DOHH2 (cell line): ENCODE results near the gene YWHAH.

ENCODE experiments used
- H3F3A ChIP-seq: fragments of 200-600 bp; sonication (generic), shearing (Covaris generic); 2 replicates; pipeline ENCODE4 v1.6.0; 2016; ENCODE audit warnings: antibody characterized with exemption, mild to moderate bottlenecking; ENCODE audit not compliant: control insufficient read depth, insufficient read depth
- H3K27ac ChIP-seq: fragments of 200-600 bp; sonication (generic); 2 replicates; pipeline ENCODE4 v1.5.1; 2014; ENCODE audit warnings: low read depth, mild to moderate bottlenecking, low read length, moderate library complexity
- H3K27me3 ChIP-seq: fragments of 200-600 bp; sonication (generic); 2 replicates; pipeline ENCODE4 v1.6.1; 2014; ENCODE audit warnings: mild to moderate bottlenecking, low read length, mixed read lengths; ENCODE audit not compliant: control insufficient read depth
- H3K36me3 ChIP-seq: fragments of 200-600 bp; sonication (generic); 2 replicates; pipeline ENCODE4 v1.6.1; 2014; ENCODE audit warnings: mild to moderate bottlenecking, low read length, moderate library complexity, mixed read lengths; ENCODE audit not compliant: control insufficient read depth
- H3K4me1 ChIP-seq: fragments of 200-600 bp; sonication (generic); 2 replicates; pipeline ENCODE4 v1.6.1; 2014; ENCODE audit warnings: mild to moderate bottlenecking, low read length, mixed read lengths; ENCODE audit not compliant: control insufficient read depth
- H3K4me2 ChIP-seq: fragments of 200-600 bp; sonication (generic); 2 replicates; pipeline ENCODE4 v1.6.0; 2014; ENCODE audit warnings: mild to moderate bottlenecking, low read length, moderate library complexity
- H3K4me3 ChIP-seq: fragments of 200-600 bp; sonication (generic); 2 replicates; pipeline ENCODE4 v1.5.1; 2014; ENCODE audit warnings: mild to moderate bottlenecking, low read length, mixed read lengths
- H3K79me2 ChIP-seq: fragments of 200-600 bp; sonication (generic); 2 replicates; pipeline ENCODE4 v1.6.1; 2014; ENCODE audit warnings: mild to moderate bottlenecking, low read length, mixed read lengths; ENCODE audit not compliant: control insufficient read depth
- H3K9me2 ChIP-seq: fragments of 200-600 bp; sonication (generic); replicated peaks from 2 replicates; pipeline ENCODE4 v1.6.1; 2014; ENCODE audit warnings: mild to moderate bottlenecking, low read length, mixed read lengths; ENCODE audit not compliant: control insufficient read depth
- H3K9me3 ChIP-seq: fragments of 200-600 bp; sonication (generic); 2 replicates; pipeline ENCODE4 v1.6.1; 2014; ENCODE audit warnings: antibody characterized with exemption, low read length, mixed read lengths; ENCODE audit not compliant: control insufficient read depth, insufficient read depth
- H4K20me1 ChIP-seq: fragments of 200-600 bp; sonication (generic); 2 replicates; pipeline ENCODE4 v1.6.0; 2014; ENCODE audit warnings: low read depth, mild to moderate bottlenecking, antibody characterized with exemption, low read length, moderate library complexity; ENCODE audit not compliant: control insufficient read depth, insufficient read depth
- CTCF ChIP-seq: fragments of 200-600 bp; sonication (generic); IDR thresholded peaks from one replicate; pipeline ENCODE4 v1.5.1; 2014; ENCODE audit warnings: antibody characterized with exemption, mild to moderate bottlenecking, low read depth, low read length; ENCODE audit not compliant: poor library complexity, severe bottlenecking
- EZH2phosphoT487 ChIP-seq: fragments of 200-600 bp; sonication (generic); IDR thresholded peaks from 2 replicates; pipeline ENCODE4 v1.6.1; 2017; ENCODE audit warnings: borderline replicate concordance, mild to moderate bottlenecking, antibody characterized with exemption, low read length, moderate library complexity, mixed read lengths

Gene YWHAH

GRCh38 chr22:31926969-31927368 lies 17.4 kb upstream of the YWHAH start:
- Histone ChIP-seq H3K9me2 (no peaks in the 10 kb centered on the region), H3K36me3 (no peaks in the 10 kb centered on the region), H3K4me3 (no peak overlapping the region), H3K79me2 (no peaks in the 10 kb centered on the region), H3K9me3 (no peaks in the 10 kb centered on the region), H3K4me1 (peaks cover 16% of the 10 kb centered on the region), H3F3A (peaks cover 3% of the 10 kb centered on the region; the same call in 1 of the 2 replicates), H4K20me1 (no peaks in the 10 kb centered on the region), H3K27me3 (peaks cover 7% of the 10 kb centered on the region; the same call in 1 of the 2 replicates), H3K4me2 (no peak overlapping the region), H3K27ac (no peak overlapping the region)
- no peak for TF ChIP-seq CTCF

GRCh38 chr22:31927562-31927961 lies 16.8 kb upstream of the YWHAH start:
- H3K36me3 ChIP-seq, result no peaks in the 10 kb centered on the region
- no peak overlapping the region for H3K4me3 ChIP-seq
- peaks cover 10% of the 10 kb centered on the region for H3K4me1 ChIP-seq
- no peaks in the 10 kb centered on the region for H3K9me3 ChIP-seq
- H3K27ac ChIP-seq, result no peak overlapping the region
- no peak for TF ChIP-seq CTCF
- TF ChIP-seq EZH2phosphoT487, result no peak
- H3K79me2 ChIP-seq, result no peaks in the 10 kb centered on the region
- peaks cover 7% of the 10 kb centered on the region; the same call in 1 of the 2 replicates for H3K27me3 ChIP-seq
- H3F3A ChIP-seq, result peaks cover 3% of the 10 kb centered on the region; the same call in 1 of the 2 replicates
- no peaks in the 10 kb centered on the region for H4K20me1 ChIP-seq
- no peaks in the 10 kb centered on the region for H3K9me2 ChIP-seq
- no peak overlapping the region for H3K4me2 ChIP-seq

GRCh38 chr22:31929167-31929930 lies 15.0 kb upstream of the YWHAH start:
- no peaks in the 10 kb centered on the region for H3K9me3 ChIP-seq
- H3K27ac ChIP-seq, result no peak overlapping the region
- TF ChIP-seq EZH2phosphoT487 (no peak), CTCF (no peak)
- no peaks in the 10 kb centered on the region for H3K9me2 ChIP-seq
- H3K4me1 ChIP-seq, result no peaks in the 10 kb centered on the region
- peaks cover 7% of the 10 kb centered on the region; the same call in 1 of the 2 replicates for H3K27me3 ChIP-seq
- no peaks in the 10 kb centered on the region for H3K79me2 ChIP-seq
- no peaks in the 10 kb centered on the region for H4K20me1 ChIP-seq
- no peak overlapping the region for H3K4me3 ChIP-seq
- no peaks in the 10 kb centered on the region for H3F3A ChIP-seq
- H3K4me2 ChIP-seq, result no peak overlapping the region
- no peaks in the 10 kb centered on the region for H3K36me3 ChIP-seq
